RCC 7860 (cell line): ENCODE data around the gene NDUFC1.
"Not testable (repeated sequence)": the region's sequence is repeated elsewhere in the genome, so short reads cannot be mapped to it uniquely, and the experiment has no call there.

Experiments used
- DNase-seq: peaks from one replicate; pipeline ENCODE4 v3.0.0-alpha.2; 2015; ENCODE audit warnings: low spot score
- FAIRE-seq: peaks from 2 replicates; lab custom pipeline; 2012; peaks lifted over from hg19 to GRCh38; lab: Jason Lieb, UNC

NDUFC1 gene

GRCh38 chr4:139255581-139255980 lies 46.7 kb downstream of the NDUFC1 start:
- not testable (repeated sequence) for DNase-seq, FAIRE-seq

GRCh38 chr4:139253713-139254112 lies 48.6 kb downstream of the NDUFC1 start:
- DNase-seq: no peak

GRCh38 chr4:139253046-139253445 lies 49.2 kb downstream of the NDUFC1 start:
- DNase-seq (no peak), FAIRE-seq (no peak)

More at GRCh38 chr4:139253713-139254112, 48.6 kb downstream of the NDUFC1 start:
- FAIRE-seq: no peak

- DNase-seq: no peak
- no peak for FAIRE-seq
Observed at GRCh38 chr4:139247700-139248238, 54.5 kb downstream of the NDUFC1 start.

- DNase-seq (no peak), FAIRE-seq (no peak)
Observed at GRCh38 chr4:139247241-139247640, 55.0 kb downstream of the NDUFC1 start.

GRCh38 chr4:139246166-139246565 lies 56.1 kb downstream of the NDUFC1 start:
- FAIRE-seq: no peak
- no peak for DNase-seq

- no peak for FAIRE-seq
- DNase-seq: no peak
Observed at GRCh38 chr4:139245590-139245989, 56.7 kb downstream of the NDUFC1 start.

GRCh38 chr4:139243448-139244365 lies 58.6 kb downstream of the NDUFC1 start:
- DNase-seq (peak; percentile 86), FAIRE-seq (peak; percentile 78)

GRCh38 chr4:139242511-139243051 lies 59.7 kb downstream of the NDUFC1 start:
- peak; percentile 51 for DNase-seq

GRCh38 chr4:139241784-139242151 lies 60.5 kb downstream of the NDUFC1 start:
- DNase-seq (no peak), FAIRE-seq (no peak)

More at GRCh38 chr4:139242511-139243051, 59.7 kb downstream of the NDUFC1 start:
- FAIRE-seq: no peak

- FAIRE-seq: no peak
- DNase-seq: no peak
Observed at GRCh38 chr4:139241086-139241783, 61.0 kb downstream of the NDUFC1 start.
